Dendritic cell treated with granulocyte-macrophage colony-stimulating factor and Interleukin-4, amounts not matched to agents 40 ng/mL and 50 ng/mL, for 4 days (primary cell): Measurements from ENCODE around the gene MLLT1.

Experiments used
- H3K27ac Mint-ChIP-seq: one replicate; pipeline ENCODE4 v1.8.0; 2022; ENCODE audit warnings: mild to moderate bottlenecking, mixed read lengths
- H3K27me3 Mint-ChIP-seq: one replicate; pipeline ENCODE4 v1.8.0; 2022; ENCODE audit warnings: mild to moderate bottlenecking, mixed read lengths
- H3K36me3 Mint-ChIP-seq: one replicate; pipeline ENCODE4 v1.8.0; 2022; ENCODE audit warnings: low read depth, mixed read lengths
- H3K4me1 Mint-ChIP-seq: one replicate; pipeline ENCODE4 v1.8.0; 2022; ENCODE audit warnings: low read depth, mixed read lengths
- H3K4me3 Mint-ChIP-seq: one replicate; pipeline ENCODE4 v1.8.0; 2022; ENCODE audit warnings: mild to moderate bottlenecking, moderate library complexity, mixed read lengths
- H3K9me3 Mint-ChIP-seq: one replicate; pipeline ENCODE4 v1.8.0; 2022; ENCODE audit warnings: mixed read lengths
- intact Hi-C: fragments of 100-400 bp; cut with micrococcal nuclease; formaldehyde crosslinking; loops from one replicate; pipeline ENCODE4 v1.15.0; 2022

Gene MLLT1

GRCh38 chr19:6222884-6223283 is 56.9 kb downstream of the MLLT1 start:
- intact Hi-C loops = no loop called here
- Mint-ChIP-seq H3K27ac (no peak overlapping the region), H3K36me3 (peaks cover 88% of the 10 kb centered on the region), H3K4me3 (no peak overlapping the region), H3K9me3 (no peaks in the 10 kb centered on the region), H3K27me3 (no peaks in the 10 kb centered on the region), H3K4me1 (peaks cover 17% of the 10 kb centered on the region)

DNA sequence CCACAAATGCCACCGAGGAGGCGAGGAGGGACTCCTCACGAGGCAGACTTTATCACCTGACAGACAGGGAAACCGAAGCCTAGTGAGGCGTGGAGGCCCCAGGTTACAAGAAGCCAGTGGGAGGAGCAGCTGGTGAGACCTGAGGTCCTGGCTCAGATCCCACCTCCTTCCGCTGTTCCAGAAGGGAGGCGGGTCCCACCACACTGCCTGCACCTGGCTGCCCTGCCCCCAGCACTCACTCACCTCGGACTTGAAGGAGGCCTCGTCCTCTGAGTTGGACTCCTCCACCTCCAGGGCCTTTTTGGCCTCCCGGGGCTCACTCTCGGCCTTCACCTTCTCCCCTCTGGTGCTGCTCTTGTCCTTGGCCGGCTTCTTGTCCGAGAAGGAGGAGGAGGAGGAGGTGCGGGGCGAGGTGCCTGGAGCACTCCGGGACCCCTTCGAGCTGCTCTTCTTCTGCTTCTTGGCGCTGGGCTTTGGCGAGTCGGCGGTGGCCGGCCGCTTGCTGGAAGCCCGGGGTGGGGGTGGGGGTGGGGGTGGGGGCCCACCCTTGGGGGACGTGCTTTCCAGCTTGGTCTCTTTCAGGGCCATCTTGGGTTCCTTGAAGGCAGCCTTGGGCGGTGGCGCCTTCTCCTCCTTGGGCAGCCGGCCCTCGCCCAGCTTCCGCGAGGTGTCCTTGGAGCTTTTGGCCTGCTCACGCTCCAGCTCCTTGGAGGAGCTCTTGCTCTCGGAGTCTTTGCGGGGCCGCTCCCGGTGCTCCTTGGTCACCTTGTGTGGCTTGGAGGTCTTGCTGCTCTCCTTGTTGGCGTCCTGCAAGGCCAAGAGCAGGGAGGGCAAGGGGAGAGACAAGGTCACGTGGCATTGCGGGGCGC is 57.7 kb downstream of the MLLT1 start:
- peaks cover 11% of the 10 kb centered on the region for H3K4me1 Mint-ChIP-seq
- no peak overlapping the region for H3K27ac Mint-ChIP-seq
- no peak overlapping the region for H3K4me3 Mint-ChIP-seq
- H3K36me3 Mint-ChIP-seq = peaks cover 88% of the 10 kb centered on the region
- H3K27me3 Mint-ChIP-seq = no peaks in the 10 kb centered on the region
- H3K9me3 Mint-ChIP-seq = no peaks in the 10 kb centered on the region
- intact Hi-C loops = no loop called here

DNA sequence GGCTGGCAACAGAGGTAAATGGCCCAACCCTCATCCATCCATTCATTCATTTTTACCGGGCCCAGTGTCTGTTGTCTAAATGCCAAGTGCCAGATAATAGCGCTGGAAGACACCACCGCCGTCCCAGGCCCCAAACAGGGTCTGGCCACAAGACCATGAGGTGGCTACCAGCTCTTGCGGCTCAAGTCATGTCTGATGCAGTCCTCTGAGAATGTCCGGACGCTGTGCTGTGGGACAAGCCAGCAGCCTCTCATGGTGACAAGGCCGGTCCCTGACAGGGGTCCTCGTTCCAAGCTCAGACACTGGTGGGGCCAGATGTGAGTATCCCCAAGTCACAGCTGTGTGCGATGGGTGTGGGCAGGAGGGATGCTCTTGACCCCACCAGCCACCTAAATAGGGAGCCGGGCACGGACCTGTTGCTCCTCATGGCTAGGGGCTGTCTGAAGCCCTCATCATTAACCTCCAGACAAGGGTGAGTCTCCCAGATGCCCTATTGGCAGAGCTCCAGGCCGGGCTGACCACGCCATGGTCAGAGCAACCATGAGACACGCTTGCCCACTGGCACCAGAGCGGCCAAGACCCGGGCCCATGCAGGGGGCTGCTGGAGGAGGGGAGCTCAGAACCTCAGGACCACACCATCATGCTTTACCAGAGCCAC is 58.4 kb downstream of the MLLT1 start:
- Mint-ChIP-seq H3K36me3 (peaks cover 88% of the 10 kb centered on the region), H3K27ac (no peak overlapping the region), H3K4me3 (no peak overlapping the region), H3K4me1 (peaks cover 10% of the 10 kb centered on the region), H3K9me3 (no peaks in the 10 kb centered on the region), H3K27me3 (no peaks in the 10 kb centered on the region)
- intact Hi-C loops = no loop called here

DNA sequence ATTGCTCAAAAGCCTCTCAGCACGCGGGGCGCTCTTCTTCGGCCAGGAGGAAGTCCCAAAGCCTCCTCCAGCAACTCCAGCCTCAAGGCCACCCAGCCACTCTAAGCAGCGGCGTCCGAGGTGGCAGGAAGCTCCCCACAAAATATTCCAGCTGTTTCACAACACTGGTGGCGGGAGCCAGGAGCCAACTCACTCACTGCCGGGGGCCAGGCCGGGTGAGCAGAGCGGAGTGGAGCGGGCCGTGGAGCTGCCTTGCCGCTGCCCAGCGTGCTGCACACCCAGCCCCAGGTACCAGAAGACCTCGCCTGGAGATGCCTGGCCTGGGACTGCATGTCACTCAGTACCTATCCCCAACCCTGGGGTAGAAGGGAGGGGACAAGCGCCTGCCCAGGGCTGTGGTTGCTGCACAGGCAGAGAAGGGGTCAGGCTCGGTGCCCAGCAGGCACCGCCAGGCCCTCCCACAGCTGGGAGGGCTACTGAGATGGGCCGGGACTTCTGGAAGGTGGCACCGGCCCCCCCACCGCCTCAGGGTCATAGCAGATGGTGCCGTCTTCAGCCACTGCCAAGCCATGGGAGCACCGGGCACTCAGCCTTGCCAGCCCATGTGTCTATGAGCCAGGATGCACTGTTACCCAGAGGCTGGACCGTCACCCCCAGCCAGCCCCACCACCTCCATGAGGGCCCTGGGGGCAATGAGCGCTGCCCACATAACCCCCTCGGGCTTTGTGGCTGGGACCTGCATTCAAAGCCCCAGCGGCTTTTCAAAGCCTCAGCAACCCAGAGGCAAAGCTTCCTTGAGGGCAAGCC is 59.2 kb downstream of the MLLT1 start:
- Mint-ChIP-seq H3K9me3 (no peaks in the 10 kb centered on the region), H3K27ac (no peak overlapping the region), H3K4me1 (peaks cover 10% of the 10 kb centered on the region), H3K27me3 (no peaks in the 10 kb centered on the region), H3K4me3 (no peak overlapping the region), H3K36me3 (peaks cover 88% of the 10 kb centered on the region)
- intact Hi-C loops = no loop called here

DNA sequence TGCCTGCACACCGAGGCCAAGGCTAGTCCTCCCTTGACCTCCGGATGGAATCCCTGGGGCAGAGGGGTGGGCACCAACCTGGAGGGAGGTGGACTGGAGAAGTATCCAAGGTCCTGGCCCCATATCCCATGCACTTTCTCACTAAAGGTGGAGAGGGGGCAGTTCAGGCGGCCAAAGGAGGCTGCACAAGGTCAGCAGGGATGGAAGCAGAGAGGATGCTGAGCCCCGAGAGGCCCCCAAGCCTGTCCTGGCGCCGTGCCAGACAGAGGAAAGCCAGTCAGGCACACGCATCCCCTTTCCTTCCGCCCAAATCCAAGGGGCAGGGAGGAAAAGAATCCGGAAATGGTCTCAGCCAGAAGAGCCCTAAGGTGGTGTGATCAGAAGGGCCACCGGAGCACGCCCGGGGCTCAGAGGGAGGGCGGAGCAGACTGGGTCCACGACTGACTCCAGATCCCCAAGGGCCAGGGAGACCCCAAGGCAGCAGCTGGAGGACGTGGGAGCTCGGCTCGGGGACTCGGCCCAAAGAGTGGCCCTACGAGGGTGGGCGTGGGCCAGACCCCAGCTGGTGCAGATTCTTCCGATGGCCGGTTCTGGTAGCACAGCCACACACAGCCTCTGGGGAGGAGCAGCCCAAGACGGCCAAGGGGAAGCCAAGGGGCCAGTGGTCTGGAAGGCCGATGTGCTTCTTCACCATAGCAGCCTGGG is 60.0 kb downstream of the MLLT1 start:
- Mint-ChIP-seq H3K4me3 (no peak overlapping the region), H3K27me3 (no peaks in the 10 kb centered on the region), H3K36me3 (peaks cover 88% of the 10 kb centered on the region), H3K27ac (peak overlapping the region; percentile 37), H3K4me1 (peaks cover 10% of the 10 kb centered on the region), H3K9me3 (no peaks in the 10 kb centered on the region)
- intact Hi-C loops = loop anchor here (5.0 kb wide), 1 partner anchor 92 kb away; no protein-coding TSS in a partner anchor

- intact Hi-C loops = loop anchor here (5.0 kb wide), 1 partner anchor 92 kb away; no protein-coding TSS in a partner anchor
- H3K4me3 Mint-ChIP-seq = no peak overlapping the region
- H3K36me3 Mint-ChIP-seq = peaks cover 88% of the 10 kb centered on the region
- H3K9me3 Mint-ChIP-seq = no peaks in the 10 kb centered on the region
- peaks cover 10% of the 10 kb centered on the region for H3K4me1 Mint-ChIP-seq
- peak overlapping the region; percentile 37 for H3K27ac Mint-ChIP-seq
- H3K27me3 Mint-ChIP-seq = no peaks in the 10 kb centered on the region
Observed at GRCh38 chr19:6219147-6219525, 60.6 kb downstream of the MLLT1 start.

DNA sequence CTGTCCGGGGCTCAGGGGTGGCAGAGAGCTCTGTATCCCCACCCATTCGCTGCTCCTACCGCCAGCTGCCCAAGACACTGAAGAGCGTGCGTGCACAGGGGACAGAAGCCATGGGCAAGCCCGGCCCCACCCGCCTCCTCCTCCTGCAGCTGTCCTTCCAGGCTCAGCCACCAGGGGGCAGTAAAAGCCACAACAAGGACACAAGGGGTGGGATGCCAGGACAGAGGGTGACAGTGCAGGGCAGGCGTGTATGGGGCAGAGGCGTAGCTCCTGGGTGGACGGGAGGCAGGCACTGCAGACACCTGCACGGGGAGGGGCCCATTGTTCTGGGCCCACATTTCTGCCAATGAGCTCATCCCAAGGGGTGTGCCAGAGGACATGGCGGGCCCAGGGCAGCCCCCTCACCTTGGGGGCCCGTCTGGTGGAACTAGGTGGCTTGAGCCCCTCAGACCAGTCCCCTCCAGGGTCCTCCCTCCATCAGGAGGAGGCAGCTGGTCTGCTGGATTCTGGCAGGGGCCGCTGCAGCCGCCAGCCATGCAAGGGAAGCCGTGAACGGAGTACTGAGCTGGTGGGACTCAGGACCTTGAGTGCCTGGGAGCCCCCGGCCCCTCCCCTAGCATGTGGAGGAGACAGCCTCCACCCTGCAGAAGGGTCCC is 61.2 kb downstream of the MLLT1 start:
- Mint-ChIP-seq H3K9me3 (no peaks in the 10 kb centered on the region), H3K36me3 (peaks cover 88% of the 10 kb centered on the region), H3K4me1 (peaks cover 10% of the 10 kb centered on the region), H3K27me3 (no peaks in the 10 kb centered on the region), H3K4me3 (no peak overlapping the region), H3K27ac (peak overlapping the region; percentile 37)
- intact Hi-C loops = loop anchor here (1.0 to 5.0 kb wide), 2 partner anchors 81 to 91 kb away; no protein-coding TSS in a partner anchor

- Mint-ChIP-seq H3K4me3 (no peak overlapping the region), H3K27me3 (no peaks in the 10 kb centered on the region), H3K27ac (peak overlapping the region; percentile 7), H3K36me3 (peaks cover 88% of the 10 kb centered on the region), H3K9me3 (no peaks in the 10 kb centered on the region), H3K4me1 (peaks cover 10% of the 10 kb centered on the region)
- intact Hi-C loops = loop anchor here (1.0 to 5.0 kb wide), 2 partner anchors 81 to 91 kb away; no protein-coding TSS in a partner anchor
Observed at GRCh38 chr19:6217752-6218334, 61.9 kb downstream of the MLLT1 start.

GRCh38 chr19:6216996-6217751 is 62.6 kb downstream of the MLLT1 start:
- intact Hi-C loops = loop anchor here (5.0 kb wide), 1 partner anchor 90 kb away; no protein-coding TSS in a partner anchor
- peaks cover 10% of the 10 kb centered on the region for H3K4me1 Mint-ChIP-seq

DNA sequence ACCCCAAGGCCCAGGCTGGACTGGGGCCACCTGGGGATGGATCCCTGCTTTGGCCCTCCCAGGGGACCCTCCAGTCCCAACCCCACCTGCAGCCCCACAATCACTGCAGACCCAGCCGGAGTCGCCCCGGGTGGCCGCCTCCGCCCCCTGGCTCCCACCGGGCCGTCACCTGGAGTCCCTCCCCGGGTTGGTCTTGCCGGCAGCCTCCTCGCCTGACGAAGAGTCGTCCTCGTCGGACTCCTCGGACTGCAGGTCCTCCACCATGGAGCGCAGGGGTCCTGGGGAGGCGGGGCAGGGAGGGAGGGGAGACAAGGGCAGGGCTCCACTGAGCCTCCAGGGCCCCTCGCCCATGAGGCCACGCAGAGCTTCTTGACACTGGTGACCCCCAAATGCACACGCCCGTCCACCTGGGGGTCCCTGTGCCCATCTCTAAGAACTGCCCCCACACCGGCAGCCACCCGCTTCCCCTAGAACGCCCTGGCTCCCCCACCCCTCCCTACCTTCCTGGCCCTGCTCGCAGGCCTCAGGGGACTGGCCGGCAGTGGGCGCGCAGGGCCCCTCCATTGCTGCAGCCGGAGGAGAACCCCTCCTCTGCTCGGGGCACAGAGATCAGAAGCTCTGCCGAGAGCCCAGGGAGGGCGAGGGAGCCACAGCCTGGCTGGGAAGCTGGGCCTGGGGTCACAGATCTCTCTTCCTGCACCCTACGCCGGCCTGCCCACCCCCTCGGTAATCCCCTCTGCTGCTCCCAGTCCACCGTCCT is 63.4 kb downstream of the MLLT1 start:
- intact Hi-C loops = loop anchor here (5.0 kb wide), 1 partner anchor 89 kb away; no protein-coding TSS in a partner anchor
- Mint-ChIP-seq H3K4me3 (no peak overlapping the region), H3K27ac (no peak overlapping the region), H3K27me3 (no peaks in the 10 kb centered on the region), H3K9me3 (no peaks in the 10 kb centered on the region), H3K4me1 (peaks cover 10% of the 10 kb centered on the region), H3K36me3 (peaks cover 88% of the 10 kb centered on the region)

More at GRCh38 chr19:6216996-6217751, 62.6 kb downstream of the MLLT1 start:
- peak overlapping the region; percentile 7 for H3K27ac Mint-ChIP-seq
- H3K4me3 Mint-ChIP-seq = no peak overlapping the region
- H3K36me3 Mint-ChIP-seq = peaks cover 88% of the 10 kb centered on the region
- no peaks in the 10 kb centered on the region for H3K9me3 Mint-ChIP-seq
- H3K27me3 Mint-ChIP-seq = no peaks in the 10 kb centered on the region

- no peaks in the 10 kb centered on the region for H3K27me3 Mint-ChIP-seq
- H3K36me3 Mint-ChIP-seq = peaks cover 88% of the 10 kb centered on the region
- no peak overlapping the region for H3K27ac Mint-ChIP-seq
- intact Hi-C loops = loop anchor here (5.0 kb wide), 1 partner anchor 88 kb away; no protein-coding TSS in a partner anchor
- peaks cover 10% of the 10 kb centered on the region for H3K4me1 Mint-ChIP-seq
- no peak overlapping the region for H3K4me3 Mint-ChIP-seq
- H3K9me3 Mint-ChIP-seq = no peaks in the 10 kb centered on the region
Observed at GRCh38 chr19:6215701-6216235, 64.0 kb downstream of the MLLT1 start.
